ENCODE results near the gene SAMD14.

SAMD14 gene

GRCh38 chr17:50097455-50097854, 32.5 kb downstream of the SAMD14 start:
- no peak for DNase-seq (ENCODE audit: low read depth in 2 of 2)

- DNase-seq (ENCODE audit: low read depth in 2 of 2), result no peak
Measured at GRCh38 chr17:50096758-50097157, 33.2 kb downstream of the SAMD14 start.

- DNase-seq (ENCODE audit: low read depth in 2 of 2), result no peak
Measured at GRCh38 chr17:50096092-50096491, 33.9 kb downstream of the SAMD14 start.

- no peak for DNase-seq (ENCODE audit: low read depth in 2 of 2)
Measured at GRCh38 chr17:50095626-50096037, 34.3 kb downstream of the SAMD14 start.

GRCh38 chr17:50094753-50095619, 35.0 kb downstream of the SAMD14 start, which contains the start of gene PDK2:
PDK2 (plus strand) TSS chr17:50095351; CDS start chr17:50095436, 85 bp downstream.
- peak; percentile 88 to 93 for DNase-seq (ENCODE audit: low read depth in 2 of 2)

- DNase-seq (ENCODE audit: low read depth in 2 of 2), result peak; percentile 83
Measured at GRCh38 chr17:50094243-50094752, 35.7 kb downstream of the SAMD14 start.

GRCh38 chr17:50093807-50094206, 36.2 kb downstream of the SAMD14 start:
- no peak for DNase-seq (ENCODE audit: low read depth in 2 of 2)

- no peak for DNase-seq (ENCODE audit: low read depth in 2 of 2)
Measured at GRCh38 chr17:50093246-50093645, 36.7 kb downstream of the SAMD14 start.

GRCh38 chr17:50091918-50092285, 38.1 kb downstream of the SAMD14 start:
- no peak for DNase-seq (ENCODE audit: low read depth in 2 of 2)

- DNase-seq (ENCODE audit: low read depth in 2 of 2), result no peak
Measured at GRCh38 chr17:50090971-50091917, 38.7 kb downstream of the SAMD14 start.

GRCh38 chr17:50090071-50090470, 39.9 kb downstream of the SAMD14 start:
- DNase-seq (ENCODE audit: low read depth in 2 of 2), result no peak

- DNase-seq (ENCODE audit: low read depth in 2 of 2), result no peak
Measured at GRCh38 chr17:50088952-50089825, 40.8 kb downstream of the SAMD14 start.

- no peak for DNase-seq (ENCODE audit: low read depth in 2 of 2)
Measured at GRCh38 chr17:50087912-50088405, 42.0 kb downstream of the SAMD14 start.

GRCh38 chr17:50087246-50087911, 42.6 kb downstream of the SAMD14 start:
- DNase-seq (ENCODE audit: low read depth in 2 of 2), result peak; percentile 40 to 59

- no peak for DNase-seq (ENCODE audit: low read depth in 2 of 2)
Measured at GRCh38 chr17:50081757-50082156, 48.2 kb downstream of the SAMD14 start.

GRCh38 chr17:50080827-50081226, 49.1 kb downstream of the SAMD14 start:
- no peak for DNase-seq (ENCODE audit: low read depth in 2 of 2)

GRCh38 chr17:50080096-50080480, 49.9 kb downstream of the SAMD14 start:
- DNase-seq (ENCODE audit: low read depth in 2 of 2), result no peak

GRCh38 chr17:50079334-50080095, 50.4 kb downstream of the SAMD14 start:
- DNase-seq (ENCODE audit: low read depth in 2 of 2), result no peak

- DNase-seq (ENCODE audit: low read depth in 2 of 2), result no peak
Measured at GRCh38 chr17:50078430-50078829, 51.5 kb downstream of the SAMD14 start.
